Stimulated activated CD8-positive, alpha-beta memory T cell treated with anti-CD3 and anti-CD28 coated beads, Interleukin-12 subunit alpha, Interleukin-12 subunit beta, amount 100 ng/mL, for 4 hours (primary cell): ENCODE results near the gene NMRAL1.

ENCODE experiments used
- DNase-seq: peaks from one replicate; pipeline ENCODE4 v3.0.0-alpha.2; 2020; ENCODE audit warnings: low read depth

The NMRAL1 gene

DNA sequence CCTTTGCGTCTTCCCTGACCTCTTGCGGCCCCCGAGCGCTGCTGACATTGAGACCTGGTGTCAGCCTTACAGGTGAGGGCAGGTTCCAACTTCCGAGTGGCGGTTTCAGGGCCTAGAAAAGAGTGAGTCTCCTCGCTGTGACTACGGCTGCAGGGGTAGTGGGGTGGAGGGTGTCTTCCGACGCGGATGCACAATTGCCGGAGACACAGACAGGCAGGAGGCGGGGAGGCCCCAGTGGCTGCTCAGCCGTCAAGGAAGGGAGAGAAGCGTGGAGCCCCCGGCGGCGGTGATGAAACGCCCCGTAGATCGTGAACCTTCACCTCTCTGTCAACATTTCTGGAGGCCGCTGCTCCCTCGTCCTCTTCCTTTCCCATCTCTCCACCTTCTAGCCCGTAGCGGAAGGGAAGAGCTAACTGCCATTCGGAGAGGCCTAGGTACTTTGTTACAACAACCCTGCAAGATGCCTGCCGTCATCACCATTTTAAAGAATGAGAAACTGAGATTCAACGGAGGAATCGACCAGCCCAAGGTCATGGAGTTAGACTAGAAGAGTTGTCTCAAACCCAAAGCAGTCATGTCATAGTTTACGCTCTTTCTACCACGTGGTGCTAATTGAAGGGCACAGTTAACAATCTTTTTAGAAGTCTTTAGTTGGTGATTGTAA lies 48.3 kb downstream of the NMRAL1 start:
- no peak for DNase-seq

DNA sequence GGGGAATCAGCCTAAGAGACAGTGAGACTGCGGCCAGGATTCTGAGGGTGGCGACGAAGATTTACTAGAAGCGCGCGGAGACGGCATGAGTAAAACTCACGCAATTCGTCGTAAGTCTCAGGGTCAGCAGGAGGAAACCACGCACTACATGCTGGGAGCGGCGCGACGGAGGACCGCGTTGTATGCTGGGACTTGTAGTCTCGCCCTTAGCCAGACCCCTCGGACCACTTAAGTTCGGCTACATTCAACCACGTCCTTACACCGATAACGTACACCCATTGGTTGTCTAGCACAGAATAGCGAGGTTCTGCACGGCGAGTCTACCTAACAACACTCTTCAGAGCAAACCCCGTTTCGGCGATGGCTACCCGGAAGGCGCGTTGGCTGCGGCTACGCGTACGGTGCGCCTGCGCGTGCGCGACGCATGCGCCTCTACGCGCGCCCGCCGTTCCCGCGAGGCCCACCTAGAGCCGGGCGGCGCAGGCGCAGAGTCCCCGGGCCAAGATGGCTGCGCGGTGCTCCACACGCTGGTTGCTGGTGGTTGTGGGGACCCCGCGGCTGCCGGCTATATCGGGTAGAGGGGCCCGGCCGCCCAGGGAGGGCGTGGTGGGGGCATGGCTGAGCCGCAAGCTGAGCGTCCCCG lies 48.9 kb downstream of the NMRAL1 start, which contains the start of gene DNAJA3:
Gene DNAJA3, plus strand, starts transcription at position 491 of the 643 bp plus-strand sequence. Its CDS starts 14 bp downstream, at position 505.
- peak; percentile 91 for DNase-seq

DNA sequence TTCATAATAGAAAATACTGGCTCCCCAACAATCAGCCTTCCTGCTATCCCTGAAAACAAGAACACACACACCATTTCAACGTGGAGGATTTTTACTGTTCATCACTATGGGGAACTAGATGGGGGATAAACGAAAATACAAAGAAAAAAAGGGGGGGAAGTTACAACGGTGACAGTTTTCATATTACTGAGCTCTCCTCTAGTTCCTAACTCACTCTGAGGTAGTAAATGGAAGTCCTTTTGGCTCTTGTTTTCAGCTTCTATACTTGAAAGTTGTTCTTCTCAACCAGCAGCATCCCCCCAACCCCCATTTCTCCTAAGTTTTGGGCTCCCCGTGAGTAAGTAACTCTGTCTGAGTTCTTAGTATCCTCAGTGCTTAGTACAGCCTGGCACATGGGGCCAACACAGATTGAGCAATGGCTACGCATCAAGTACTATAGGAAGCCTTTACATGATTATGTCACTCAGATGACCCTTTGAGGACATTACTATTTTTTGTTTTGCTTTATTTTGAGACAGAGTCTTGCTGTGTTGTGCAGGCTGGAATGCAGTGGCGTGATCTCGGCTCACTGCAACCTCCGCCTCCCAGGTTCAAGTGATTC lies 53.8 kb downstream of the NMRAL1 start:
- no peak for DNase-seq

DNA sequence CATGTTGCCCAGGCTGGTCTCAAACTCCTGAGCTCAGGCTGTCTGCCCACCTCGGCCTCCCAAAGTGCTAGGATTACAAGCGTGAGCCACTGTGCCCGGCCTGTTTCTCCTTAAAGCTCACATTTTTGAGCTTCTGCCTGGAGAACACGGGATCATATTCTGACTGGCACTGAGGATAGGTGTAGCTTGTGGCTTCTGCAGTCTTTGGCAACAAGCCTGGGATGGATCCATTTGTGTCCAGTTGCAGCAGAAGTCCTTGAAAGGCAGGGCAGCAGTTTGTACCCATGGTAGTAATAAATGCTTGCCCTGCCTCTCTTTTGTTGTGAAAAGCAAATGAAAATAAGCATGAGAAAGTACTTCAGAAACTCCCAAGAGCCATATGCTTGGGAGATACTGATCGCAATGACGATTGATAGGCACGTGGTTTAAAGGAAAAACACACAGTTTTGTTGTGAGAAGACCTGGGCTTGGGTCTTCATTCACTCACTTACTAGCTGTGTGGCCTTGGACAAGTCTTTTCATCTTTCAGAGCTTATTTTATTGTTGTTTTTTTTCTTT lies 54.9 kb downstream of the NMRAL1 start:
- DNase-seq = no peak

DNA sequence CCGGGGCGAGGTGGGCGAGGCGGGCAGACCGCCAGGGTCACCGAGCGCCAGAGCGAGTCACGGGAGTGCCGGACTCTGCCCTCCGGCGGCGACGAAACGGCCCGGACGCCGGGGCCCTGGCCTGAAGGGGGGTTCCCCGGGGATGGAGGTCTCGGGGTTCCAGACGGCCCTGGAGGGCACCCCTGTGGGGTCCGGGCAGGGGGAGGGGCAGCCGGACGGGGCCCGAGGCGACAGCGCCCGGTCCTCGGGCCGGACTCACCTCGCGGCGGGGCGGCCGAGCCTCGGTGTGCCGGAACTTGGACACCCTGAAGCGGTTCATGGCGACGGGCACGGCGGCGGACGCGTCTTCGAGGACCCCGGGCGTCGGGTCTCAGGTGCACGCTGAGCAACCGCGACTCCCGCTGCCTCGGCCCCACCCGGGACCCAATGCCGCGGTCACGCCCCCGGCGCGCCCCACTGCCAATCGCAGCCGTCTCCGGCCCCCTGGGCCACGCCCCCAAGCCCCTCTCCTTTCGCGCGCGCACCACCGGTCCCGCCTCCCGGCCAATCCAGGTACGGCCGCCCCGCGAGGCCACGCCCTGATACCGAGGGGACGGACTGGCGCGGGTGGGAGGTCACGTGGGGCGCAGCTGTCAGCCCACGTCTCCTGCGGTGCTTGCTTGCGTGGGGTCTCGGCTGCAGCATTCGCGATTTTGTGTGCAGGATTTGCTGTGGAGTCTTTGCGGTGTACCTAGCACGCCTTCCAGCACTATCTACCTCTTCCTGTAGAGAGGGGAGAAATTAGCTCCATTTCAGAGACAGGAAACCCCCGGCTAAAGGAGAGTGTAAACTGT lies 58.0 kb downstream of the NMRAL1 start, which contains the start of gene CORO7:
Gene CORO7, minus strand, starts transcription at position 397 of the 833 bp plus-strand sequence. Its CDS starts 78 bp downstream, at position 319.
- DNase-seq = peak; percentile 99

DNA sequence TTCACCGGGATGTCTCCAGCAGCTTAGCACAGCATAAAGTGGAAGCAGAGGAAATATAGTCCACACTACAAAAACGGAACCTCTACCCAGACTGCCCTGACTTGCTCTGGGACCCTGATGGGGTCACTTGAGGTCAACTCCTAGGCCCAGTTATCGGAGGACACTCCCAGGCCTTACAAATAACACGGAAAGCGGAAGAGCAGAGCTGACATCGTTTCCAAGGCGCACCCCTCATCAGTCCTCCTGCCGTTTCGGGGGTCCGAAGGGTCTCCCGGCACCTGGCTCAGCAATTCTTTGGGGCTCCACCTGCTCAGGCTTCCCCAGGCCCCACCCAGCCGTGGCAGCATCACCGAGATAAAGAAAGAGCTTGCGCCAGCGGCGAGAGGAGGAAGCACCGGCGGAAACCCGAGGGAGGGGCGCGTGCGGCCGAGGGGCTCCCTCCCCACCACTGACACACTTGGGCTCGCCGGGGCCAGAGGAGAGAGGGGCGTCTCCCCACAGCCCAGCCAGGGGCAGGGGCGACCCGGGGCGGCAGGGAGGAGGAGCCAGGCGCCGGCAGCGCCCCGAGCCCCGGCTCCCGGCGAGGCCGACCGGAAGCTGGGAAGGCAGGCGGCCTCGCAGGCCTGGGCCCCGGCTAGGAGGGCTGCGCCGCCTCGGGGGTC lies 58.8 kb downstream of the NMRAL1 start:
- DNase-seq = peak; percentile 31

DNA sequence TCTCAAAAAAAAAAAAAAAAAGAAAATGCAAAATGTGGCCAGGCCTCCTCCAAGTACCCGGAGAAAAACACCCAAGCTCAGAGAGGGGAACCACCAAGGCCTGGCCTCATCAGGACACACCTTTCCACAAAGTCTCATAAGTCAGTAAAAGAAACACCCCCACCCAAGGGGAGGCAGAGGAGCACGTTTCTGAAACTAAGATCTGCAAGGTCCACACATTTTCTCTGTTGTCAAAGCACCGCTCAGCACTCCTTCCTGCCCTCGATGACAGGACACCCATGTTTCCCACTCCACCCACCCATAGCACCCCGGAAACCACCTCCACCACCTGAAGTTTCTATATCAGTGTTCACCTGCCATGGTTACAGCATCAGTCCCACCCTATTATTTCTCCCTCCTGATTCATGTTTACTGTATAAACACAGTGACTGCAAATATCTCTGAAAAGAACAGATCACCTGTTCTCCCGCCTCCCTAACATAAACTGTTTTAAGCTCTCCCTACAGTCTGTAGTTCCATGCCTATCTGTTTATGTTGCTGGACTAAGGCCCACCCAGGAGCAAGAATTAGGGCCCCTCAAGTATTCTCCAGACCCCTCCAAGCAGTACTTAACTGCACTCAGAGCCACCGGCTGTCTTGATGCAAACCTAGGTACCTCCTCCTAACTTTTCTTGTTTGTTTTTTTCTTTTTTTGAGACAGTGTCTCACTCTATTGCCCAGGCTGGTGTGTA lies 60.1 kb downstream of the NMRAL1 start:
- peak; percentile 63 for DNase-seq

DNA sequence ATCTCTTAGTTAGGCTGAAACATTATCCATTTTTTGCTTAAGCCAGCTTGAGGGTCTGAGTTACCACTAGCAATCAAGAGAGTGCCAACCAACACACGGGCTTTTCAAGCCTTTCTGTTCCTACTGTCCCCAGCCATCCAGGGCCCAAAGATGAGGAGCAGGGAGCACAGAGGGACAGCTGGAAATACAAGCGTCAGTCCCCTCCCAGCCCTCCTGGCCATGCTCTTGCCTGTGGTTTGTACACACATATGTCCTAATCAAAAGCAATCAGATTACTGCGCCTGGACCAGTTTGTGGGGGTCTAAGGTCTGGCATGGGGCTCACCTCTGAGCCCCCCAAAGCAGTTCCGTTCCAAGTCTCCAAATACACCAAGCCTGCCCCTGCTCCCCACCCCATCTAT lies 61.6 kb downstream of the NMRAL1 start:
- no peak for DNase-seq

DNA sequence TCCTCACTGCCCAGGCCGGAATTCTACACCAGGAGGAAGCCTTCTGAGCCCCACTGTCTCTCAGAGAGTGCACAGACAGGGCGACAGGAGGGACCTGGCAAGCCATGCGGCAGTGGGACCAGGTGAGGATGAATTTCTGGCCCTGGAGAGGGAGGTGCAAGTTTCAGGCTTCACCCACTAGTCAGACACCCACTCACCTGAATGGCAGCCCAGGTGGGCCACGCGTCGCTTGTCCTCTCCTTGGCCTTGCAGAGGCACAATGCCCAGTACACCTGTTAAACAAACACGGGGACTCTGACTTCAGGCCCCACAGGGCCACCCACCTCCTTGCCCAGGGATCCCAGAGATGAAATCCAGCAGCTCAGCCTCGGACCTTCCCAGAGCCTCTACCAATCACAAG lies 62.3 kb downstream of the NMRAL1 start:
- DNase-seq = no peak
